ENCODE results near the gene MRPS7. TPM values are rescaled to one million over a fixed set of nuclear protein-coding genes. Genes with fewer than 3 reads are reported as not detected.

Gene MRPS7
- total and polyA plus RNA-seq, 2 donors (not counting 3 experiments of a cell fraction or from before 2014, with no cell fraction given) = 79.8 to 82.8 TPM

DNA sequence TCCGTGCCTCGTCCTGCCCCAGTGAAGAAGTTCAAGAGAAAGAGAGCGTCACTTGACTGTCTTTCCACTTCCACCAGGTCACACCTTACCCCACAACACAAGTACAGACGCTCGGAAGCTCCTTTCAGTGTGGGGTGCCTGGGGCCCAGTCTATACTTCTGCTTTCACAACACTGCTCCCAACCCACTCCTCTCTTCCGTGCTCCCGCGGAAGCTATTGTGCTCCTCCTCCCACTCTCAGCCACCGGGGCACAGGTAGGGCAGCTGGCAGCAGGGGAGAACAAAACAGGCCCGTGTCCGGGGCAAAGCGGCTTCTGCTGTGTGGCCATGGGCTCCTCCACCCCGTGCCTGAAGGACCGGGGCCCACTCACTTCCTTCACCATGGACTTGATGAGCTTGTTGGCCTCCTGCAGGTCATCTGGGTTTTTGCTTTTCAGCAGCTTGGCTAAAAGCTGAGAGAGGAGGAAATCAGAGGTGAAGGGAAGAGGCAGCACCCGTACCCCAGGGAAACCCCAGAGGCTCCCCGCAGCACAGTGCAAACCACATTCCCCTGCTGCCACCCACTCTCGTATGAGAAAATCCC lies 19.1 kb upstream of the MRPS7 start:
- no peak overlapping the region for H3K9ac ChIP-seq (replicated peaks; ENCODE audit: extremely low read depth, insufficient read depth, low read length)
- peaks cover 5 to 62% of the 10 kb centered on the region in 2 experiments for H3K36me3 ChIP-seq (ENCODE audit: control insufficient read depth in 2 of 2, extremely low read depth in 1 of 2, insufficient read depth in 2 of 2, low read length in 2 of 2)
- no peak overlapping the region for H2AFZ ChIP-seq (ENCODE audit: low read depth, low read length)
- POLR2A ChIA-PET = no interaction called here
- no peaks in the 10 kb centered on the region for H3K4me1 ChIP-seq (ENCODE audit: control insufficient read depth, extremely low read depth, insufficient read depth, low read length)
- no peaks in the 10 kb centered on the region for H4K20me1 ChIP-seq (replicated peaks; ENCODE audit: control insufficient read depth, extremely low read depth, insufficient read depth, low read length)
- DNase-seq (ENCODE audit: low read depth, low spot score) (no peak), FAIRE-seq (no peak)
- dilution Hi-C loops (cut with MboI; ENCODE audit: extremely low pct_ligation_motif_present, low sequenced_read_pairs) = no loop called here
- no peak overlapping the region for H3K27ac ChIP-seq (ENCODE audit: insufficient read depth, low read depth, low read length)
- TF ChIP-seq POLR2A (IDR thresholded peaks at IDR 0.05; ENCODE audit: low read depth, low read length) = no peak
- TF ChIP-seq GATA2 (IDR thresholded peaks at IDR 0.05; ENCODE audit: insufficient read depth, insufficient read length, low read depth, low read length) = no peak
- H3K9me1 ChIP-seq (replicated peaks; ENCODE audit: control insufficient read depth, extremely low read depth, insufficient read depth, low read length) = no peaks in the 10 kb centered on the region
- no peak overlapping the region for H3K4me2 ChIP-seq (ENCODE audit: insufficient read depth, low read length)
- H3K79me2 ChIP-seq (ENCODE audit: control insufficient read depth, insufficient read depth, low read length) = peaks cover under 1% of the 10 kb centered on the region
- BruUV-seq (replicated peaks) = no TSS peak
- no peak overlapping the region for H3K4me3 ChIP-seq (replicated peaks in 1 of 3; ENCODE audit: insufficient read depth in 1 of 3, low read depth in 1 of 3, low read length in 3 of 3)
- CTCF ChIA-PET = interaction anchor here (0.9 to 7.6 kb wide), 4 partner anchors 14 to 170 kb away, joined by 3 to 91 read pairs (median 4); partner anchors contain the start of gene MIF4GD
- intact Hi-C loops (cut with micrococcal nuclease) = no loop called here
- H3K9me3 ChIP-seq (replicated peaks; ENCODE audit: control insufficient read depth, insufficient read depth, low read length) = no peaks in the 10 kb centered on the region
- H3K27me3 ChIP-seq (ENCODE audit: control insufficient read depth in 2 of 2, insufficient read depth in 2 of 2, low read length in 2 of 2) = no peaks in the 10 kb centered on the region

DNA sequence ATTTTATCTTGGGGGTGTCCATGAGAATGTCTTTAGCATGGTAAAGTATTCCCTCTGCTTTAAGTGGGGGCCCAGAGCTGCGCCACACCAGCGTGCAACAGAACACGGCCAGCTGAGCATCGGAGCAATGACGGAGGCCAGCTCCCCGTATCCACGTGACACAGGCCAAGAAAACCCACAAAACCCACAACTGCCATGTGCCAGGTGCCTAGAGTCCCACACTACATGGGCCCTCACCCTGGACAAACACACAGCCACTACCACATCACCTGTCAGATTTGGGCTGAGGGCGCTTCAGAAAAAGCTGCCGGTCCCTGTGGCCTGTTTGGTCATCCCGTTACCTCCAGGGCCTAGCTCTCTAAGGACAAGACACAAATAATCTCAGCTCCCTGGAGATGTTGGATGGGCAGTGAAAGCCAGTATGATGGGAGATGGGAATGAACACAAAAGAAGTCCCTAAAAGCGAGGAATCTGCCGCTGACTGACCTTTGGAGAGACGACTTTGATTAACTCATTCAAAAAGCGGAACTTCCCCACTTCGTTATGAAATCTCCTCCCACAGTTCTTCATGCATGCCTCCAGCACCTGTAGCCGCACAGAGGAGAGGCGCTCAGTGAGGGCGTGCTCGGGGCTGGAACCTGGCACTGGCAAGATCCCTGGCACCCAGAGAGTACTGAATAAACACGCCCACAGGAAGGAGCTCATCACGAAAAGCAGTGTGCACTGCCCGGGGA lies 17.4 kb upstream of the MRPS7 start:
- FAIRE-seq = no peak
- TF ChIP-seq, protein P1, sequence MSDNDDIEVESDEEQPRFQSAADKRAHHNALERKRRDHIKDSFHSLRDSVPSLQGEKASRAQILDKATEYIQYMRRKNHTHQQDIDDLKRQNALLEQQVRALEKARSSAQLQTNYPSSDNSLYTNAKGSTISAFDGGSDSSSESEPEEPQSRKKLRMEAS (IDR thresholded peaks at IDR 0.05; ENCODE audit: insufficient read depth, insufficient read length) = no peak
- no peak for TF ChIP-seq MYC (IDR thresholded peaks at IDR 0.05; ENCODE audit: low read depth, low read length)
- TF ChIP-seq JUN (IDR thresholded peaks at IDR 0.05; ENCODE audit: borderline replicate concordance, insufficient read depth, insufficient read length, low read depth) = no peak
- no peak for TF ChIP-seq POLR2AphosphoS5 (IDR thresholded peaks at IDR 0.05; ENCODE audit: insufficient read depth, low read depth, low read length)
- TF ChIP-seq, protein P2, sequence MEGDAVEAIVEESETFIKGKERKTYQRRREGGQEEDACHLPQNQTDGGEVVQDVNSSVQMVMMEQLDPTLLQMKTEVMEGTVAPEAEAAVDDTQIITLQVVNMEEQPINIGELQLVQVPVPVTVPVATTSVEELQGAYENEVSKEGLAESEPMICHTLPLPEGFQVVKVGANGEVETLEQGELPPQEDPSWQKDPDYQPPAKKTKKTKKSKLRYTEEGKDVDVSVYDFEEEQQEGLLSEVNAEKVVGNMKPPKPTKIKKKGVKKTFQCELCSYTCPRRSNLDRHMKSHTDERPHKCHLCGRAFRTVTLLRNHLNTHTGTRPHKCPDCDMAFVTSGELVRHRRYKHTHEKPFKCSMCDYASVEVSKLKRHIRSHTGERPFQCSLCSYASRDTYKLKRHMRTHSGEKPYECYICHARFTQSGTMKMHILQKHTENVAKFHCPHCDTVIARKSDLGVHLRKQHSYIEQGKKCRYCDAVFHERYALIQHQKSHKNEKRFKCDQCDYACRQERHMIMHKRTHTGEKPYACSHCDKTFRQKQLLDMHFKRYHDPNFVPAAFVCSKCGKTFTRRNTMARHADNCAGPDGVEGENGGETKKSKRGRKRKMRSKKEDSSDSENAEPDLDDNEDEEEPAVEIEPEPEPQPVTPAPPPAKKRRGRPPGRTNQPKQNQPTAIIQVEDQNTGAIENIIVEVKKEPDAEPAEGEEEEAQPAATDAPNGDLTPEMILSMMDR (IDR thresholded peaks at IDR 0.05; ENCODE audit: extremely low read depth in 1 of 2, insufficient read depth in 1 of 2, low read depth in 1 of 2, low read length in 2 of 2) = no peak
- no peak for TF ChIP-seq FOS (IDR thresholded peaks at IDR 0.05; ENCODE audit: borderline replicate concordance, insufficient read depth, low read length)
- no peak for TF ChIP-seq EZH2 (IDR thresholded peaks at IDR 0.05; ENCODE audit: borderline replicate concordance, low read depth, low read length, severe bottlenecking)
- no peak for TF ChIP-seq POLR2A (IDR thresholded peaks at IDR 0.05; ENCODE audit: low read depth, low read length)
- TF ChIP-seq GATA2 (IDR thresholded peaks at IDR 0.05; ENCODE audit: insufficient read depth, insufficient read length, low read depth, low read length) = no peak
- no peak for DNase-seq (ENCODE audit: low read depth, low spot score)
- ChIA-PET CTCF (interaction anchor here (7.6 kb wide), 1 partner anchor 27 kb away, joined by 91 read pairs; the partner anchor contains the start of gene MIF4GD), POLR2A (interaction anchor here (0.5 kb wide), 1 partner anchor 72 kb away, joined by 5 read pairs; no protein-coding TSS in a partner anchor)
- no peaks in the 10 kb centered on the region for H4K20me1 ChIP-seq (replicated peaks; ENCODE audit: control insufficient read depth, extremely low read depth, insufficient read depth, low read length)
- no peak overlapping the region for H3K4me2 ChIP-seq (ENCODE audit: insufficient read depth, low read length)
- H3K36me3 ChIP-seq (ENCODE audit: control insufficient read depth in 2 of 2, extremely low read depth in 1 of 2, insufficient read depth in 2 of 2, low read length in 2 of 2) = peaks cover 5 to 50% of the 10 kb centered on the region in 2 experiments
- no TSS peak for BruUV-seq (replicated peaks)
- intact Hi-C loops (cut with micrococcal nuclease) (no loop called here), dilution Hi-C loops (cut with MboI; ENCODE audit: extremely low pct_ligation_motif_present, low sequenced_read_pairs) (no loop called here)
- H2AFZ ChIP-seq (ENCODE audit: low read depth, low read length) = no peak overlapping the region
- no peaks in the 10 kb centered on the region for H3K9me1 ChIP-seq (replicated peaks; ENCODE audit: control insufficient read depth, extremely low read depth, insufficient read depth, low read length)
- no peaks in the 10 kb centered on the region for H3K27me3 ChIP-seq (ENCODE audit: control insufficient read depth in 2 of 2, insufficient read depth in 2 of 2, low read length in 2 of 2)
- H3K4me1 ChIP-seq (ENCODE audit: control insufficient read depth, extremely low read depth, insufficient read depth, low read length) = no peaks in the 10 kb centered on the region
- no peak overlapping the region for H3K27ac ChIP-seq (ENCODE audit: insufficient read depth, low read depth, low read length)
- H3K4me3 ChIP-seq (replicated peaks in 1 of 3; ENCODE audit: insufficient read depth in 1 of 3, low read depth in 1 of 3, low read length in 3 of 3) = no peak overlapping the region
- no peak overlapping the region for H3K9ac ChIP-seq (replicated peaks; ENCODE audit: extremely low read depth, insufficient read depth, low read length)
- peaks cover 7% of the 10 kb centered on the region for H3K79me2 ChIP-seq (ENCODE audit: control insufficient read depth, insufficient read depth, low read length)
- no peaks in the 10 kb centered on the region for H3K9me3 ChIP-seq (replicated peaks; ENCODE audit: control insufficient read depth, insufficient read depth, low read length)

All from endothelial cell of umbilical vein (primary cell).